GM21619 (cell line): ENCODE data around the gene TRIM67.
"Not testable (repeated sequence)": the region's sequence is repeated elsewhere in the genome, so short reads cannot be mapped to it uniquely, and the experiment has no call there.

ENCODE experiments used
- ATAC-seq: cut with Tn5 transposase; IDR thresholded peaks from one replicate; pipeline ENCODE4 v1.9.1; 2021; ENCODE audit not compliant: unreplicated experiment

TRIM67 gene

DNA sequence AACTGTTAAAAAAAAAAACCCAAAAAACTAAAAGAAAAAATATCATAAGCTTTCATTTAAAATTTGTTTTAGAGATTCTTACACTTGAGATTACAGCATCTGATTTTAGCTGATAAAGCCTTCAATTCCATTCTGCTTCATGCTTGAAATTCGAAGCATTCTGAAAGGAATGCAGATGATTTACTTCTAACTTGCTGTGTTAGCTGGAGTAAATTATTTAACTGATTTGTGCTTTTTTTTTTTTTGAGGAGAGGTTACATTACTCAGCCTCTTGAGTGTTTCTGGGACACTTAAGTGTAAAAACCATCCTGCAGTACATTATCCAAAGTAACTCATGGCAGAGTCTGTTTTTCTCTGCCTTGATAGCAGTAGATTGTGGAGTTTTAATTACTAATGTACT is 4.5 kb upstream of the TRIM67 start:
- ATAC-seq: no peak

DNA sequence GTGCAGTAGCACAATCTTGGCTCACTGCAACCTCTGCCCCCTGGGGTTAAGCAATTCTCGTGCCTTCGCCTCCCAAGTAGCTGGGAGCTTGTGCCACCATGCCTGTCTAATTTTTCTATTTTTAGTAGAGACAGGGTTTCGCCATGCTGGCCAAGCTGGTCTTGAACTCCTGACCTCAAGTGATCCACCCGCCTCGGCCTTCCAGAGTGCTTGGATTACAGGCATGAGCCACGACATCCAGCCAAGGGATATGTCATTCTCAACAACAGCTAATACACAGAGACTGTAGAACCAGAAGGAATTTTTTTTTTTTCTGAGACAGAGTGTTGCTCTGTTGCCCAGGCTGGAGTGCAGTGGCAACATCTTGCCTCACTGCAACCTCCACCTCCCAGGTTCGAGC is 3.7 kb upstream of the TRIM67 start:
- ATAC-seq: not testable (repeated sequence)

DNA sequence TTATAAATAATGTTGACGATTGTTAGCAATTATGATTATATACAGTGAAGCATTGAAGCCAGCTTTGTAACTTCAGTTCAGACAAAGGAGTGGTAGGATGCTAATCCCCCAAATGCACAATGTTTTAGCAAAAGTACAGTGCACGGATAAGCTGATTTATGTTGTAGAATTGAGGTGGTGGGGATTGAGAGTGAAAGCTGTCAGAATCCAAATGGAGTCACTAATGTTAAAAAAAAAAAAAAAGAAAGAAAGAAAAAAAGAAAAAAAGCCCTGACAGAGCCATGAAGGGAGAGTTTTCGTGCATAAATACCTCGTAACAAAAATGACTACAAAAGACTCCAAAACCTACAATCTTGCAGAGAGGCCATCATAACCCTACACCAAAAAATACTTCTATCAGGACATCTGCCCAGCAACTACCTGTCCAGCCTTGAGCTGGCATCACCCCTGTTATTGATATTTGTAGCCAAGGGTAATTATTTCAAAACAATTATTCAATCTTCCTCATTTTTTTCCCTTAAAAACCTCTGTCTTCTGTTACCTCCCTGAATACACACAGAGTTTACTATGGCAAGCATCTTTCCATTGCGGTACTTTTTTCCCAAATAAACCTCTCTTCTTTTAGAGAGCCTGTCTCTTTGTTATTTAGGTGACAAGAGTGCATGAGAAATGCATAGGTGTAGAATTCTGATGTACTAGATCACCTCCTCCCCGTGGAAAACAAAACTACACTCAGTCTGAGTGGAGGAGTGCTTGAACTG is 2.5 kb upstream of the TRIM67 start:
- no peak for ATAC-seq

DNA sequence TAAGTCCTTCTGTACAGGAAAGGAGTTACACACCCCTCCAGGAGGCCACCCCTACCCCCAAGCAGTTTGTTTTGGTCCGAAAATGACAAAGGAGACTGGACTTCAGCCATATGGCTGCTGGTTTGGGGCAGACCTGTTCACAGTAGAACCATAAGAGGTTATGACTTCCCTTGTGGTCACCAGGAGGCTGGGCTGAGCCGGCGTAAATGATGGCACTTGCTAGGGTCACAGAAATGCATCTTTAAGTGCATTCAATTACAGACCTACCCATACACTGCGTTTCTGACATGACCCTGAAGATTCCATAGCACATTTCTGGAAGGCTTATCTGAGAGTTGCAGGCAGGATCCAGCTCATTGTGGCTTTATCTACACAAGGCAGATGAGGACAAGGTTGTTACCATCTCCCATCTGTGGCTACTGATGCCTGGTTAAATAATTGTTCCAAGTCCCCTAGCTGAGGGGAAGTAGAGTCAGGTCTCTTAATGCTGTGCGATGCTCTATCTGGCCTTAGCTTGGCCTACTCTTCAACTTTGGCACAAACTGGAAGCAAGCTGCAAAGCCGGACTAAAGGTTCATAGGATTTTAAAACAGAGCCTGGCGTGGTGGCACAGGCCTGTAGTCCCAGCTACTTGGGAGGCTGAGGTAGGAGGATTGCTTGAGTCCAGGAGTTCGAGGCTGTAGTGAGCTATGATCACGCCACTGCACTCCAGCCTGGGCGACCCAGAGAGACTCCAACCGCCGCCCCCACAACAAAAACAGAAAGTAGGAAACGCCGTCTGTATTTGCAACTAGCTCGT is 1.7 kb upstream of the TRIM67 start:
- no peak for ATAC-seq

DNA sequence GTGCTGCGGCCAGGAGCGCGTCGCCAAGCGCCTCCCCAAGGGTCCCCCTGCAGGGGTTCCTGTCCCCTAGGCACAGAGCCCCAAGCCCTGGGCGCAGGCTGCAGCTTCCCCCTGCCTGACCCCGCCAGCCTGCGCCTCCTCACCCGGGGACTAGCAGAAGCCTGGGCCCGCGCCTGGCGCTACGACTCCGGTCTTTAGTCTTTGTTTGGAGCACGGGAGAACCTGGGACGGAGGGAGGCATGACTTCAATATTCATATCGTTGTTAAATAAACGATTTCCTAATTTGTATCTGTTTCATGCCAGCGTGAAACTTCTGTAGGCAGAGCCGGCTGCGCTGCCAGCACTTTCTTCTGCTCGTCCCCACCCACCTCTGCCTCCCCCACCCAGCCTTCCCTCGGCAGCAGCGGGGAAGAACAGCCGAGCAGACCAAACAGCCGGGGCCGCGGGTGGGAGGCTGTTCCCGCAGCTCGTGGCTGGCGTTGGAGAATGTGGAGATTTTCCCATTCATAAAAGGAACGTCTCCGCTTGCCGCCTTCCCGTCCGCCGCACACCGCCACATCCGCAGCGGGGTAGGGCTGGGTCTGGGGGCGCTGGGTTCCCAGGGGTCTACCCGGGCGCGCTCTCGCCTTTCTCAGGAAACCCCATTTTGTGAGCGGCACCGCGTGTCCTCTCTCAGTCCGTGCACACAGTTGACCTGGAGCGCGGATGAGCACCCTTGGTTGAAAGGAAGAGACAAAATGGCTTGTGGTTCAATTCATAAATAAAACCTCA is 777 bp upstream of the TRIM67 start:
- ATAC-seq: no peak

DNA sequence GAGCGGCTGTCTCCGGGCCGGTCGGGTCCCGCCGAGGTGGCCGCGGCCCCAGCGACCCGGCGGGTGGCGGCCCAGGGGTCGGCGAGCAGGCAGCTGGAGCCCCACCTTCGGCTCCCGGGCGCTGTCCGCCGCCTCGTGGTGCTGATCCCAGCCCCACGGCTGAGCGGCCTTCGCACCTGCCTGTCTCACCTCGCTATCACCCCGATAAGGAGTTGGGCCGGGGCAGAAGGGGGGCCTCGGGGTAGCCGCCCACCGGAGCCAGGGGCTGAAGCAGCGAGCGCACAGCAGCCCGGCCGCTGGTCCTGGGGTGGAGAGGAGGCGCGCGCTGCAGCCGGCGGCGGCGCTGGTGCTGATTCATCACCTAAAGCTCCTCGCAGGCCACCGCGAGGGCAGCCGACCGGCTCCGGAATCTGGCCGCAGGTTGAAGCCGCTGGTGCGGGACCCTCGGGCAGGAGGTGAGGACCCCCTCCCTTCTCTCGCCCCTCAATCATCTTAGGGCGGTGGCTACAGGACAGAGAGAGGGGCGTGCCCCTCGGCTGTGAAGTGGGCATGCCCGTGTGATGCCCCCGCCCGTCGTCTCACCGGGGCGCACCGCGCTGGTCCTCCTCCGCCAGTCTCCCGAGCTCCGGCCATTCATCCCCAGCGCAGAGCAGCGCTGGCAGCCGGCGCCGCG is 575 bp downstream of the TRIM67 start:
- ATAC-seq: no peak

DNA sequence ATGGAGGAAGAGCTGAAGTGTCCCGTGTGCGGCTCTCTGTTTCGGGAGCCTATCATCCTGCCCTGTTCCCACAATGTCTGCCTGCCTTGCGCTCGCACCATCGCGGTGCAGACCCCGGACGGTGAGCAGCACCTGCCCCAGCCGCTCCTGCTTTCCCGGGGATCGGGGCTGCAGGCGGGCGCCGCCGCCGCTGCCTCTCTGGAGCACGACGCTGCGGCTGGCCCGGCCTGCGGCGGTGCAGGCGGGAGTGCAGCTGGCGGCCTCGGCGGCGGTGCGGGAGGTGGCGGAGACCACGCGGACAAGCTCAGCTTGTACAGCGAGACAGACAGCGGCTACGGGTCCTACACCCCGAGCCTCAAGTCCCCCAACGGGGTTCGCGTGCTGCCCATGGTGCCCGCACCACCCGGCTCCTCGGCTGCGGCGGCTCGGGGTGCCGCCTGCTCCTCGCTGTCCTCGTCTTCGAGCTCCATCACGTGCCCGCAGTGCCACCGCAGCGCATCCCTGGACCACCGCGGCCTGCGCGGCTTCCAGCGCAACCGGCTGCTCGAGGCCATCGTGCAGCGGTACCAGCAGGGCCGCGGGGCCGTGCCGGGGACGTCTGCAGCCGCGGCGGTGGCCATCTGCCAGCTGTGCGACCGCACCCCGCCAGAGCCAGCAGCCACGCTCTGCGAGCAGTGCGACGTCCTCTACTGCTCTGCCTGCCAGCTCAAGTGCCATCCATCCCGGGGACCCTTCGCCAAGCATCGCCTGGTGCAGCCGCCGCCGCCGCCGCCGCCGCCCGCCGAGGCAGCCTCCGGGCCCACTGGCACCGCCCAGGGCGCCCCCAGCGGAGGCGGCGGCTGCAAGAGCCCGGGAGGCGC is 1.3 kb downstream of the TRIM67 start:
- no peak for ATAC-seq

DNA sequence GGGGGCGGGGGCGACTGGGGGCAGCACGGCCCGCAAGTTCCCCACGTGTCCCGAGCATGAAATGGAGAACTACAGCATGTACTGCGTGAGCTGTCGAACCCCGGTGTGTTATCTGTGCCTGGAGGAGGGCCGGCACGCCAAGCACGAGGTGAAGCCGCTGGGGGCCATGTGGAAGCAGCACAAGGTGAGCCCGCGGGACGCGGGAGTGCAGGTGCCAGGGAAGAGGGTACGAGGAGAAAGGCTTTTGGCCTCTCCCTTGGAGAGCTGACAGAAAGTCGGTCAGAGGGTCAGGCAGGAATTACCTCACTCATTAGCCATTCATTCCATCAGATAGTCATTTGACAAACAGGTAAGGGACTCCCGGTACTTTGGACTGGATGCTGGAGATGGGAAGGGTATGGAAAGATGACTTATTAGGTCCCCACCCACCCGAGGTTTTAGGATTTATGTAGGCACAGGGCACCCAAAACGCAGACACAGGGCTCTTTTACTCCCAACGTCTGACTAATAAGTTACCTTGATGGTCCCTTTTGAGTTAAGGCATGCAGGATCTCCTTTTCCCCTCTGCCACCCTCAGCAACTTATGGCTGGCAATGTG is 2.1 kb downstream of the TRIM67 start:
- no peak for ATAC-seq

DNA sequence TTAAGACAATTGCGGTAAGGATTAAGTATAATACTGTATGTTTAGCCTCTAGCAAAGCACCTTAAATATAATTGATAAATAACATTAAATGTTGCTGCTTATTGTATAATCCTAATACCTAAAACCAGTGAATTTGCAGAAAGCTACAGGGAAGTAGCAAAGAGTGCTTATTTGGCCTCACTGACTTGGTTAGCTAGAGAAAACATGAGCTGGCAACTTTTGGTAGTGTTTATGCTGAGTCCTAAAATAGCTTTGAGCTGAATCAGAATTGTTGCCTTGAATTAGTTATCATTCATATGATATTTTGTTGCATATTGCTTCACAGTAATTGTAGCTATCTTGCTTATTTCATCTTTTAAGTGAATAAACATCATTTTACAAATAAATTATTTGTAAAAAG is 3.5 kb downstream of the TRIM67 start:
- ATAC-seq: no peak

DNA sequence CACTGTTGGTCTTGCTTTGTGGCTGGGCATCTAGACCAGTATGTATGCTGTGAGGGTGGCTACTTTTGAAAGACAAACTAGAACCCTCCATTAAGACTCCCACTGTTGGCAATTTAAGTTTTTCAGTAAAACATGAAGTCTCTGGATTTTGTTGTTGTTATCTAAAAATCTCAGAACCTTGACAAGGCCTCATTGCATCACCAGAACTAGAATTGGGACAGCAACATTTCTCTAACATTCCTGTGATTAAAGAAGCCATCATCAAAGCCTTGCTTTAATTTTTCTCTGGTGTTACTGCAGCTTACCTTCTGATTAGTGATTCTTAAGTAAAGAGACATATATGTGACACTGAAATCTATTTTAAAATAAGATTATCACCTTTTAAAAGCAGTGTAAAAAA is 4.5 kb downstream of the TRIM67 start:
- ATAC-seq: no peak

DNA sequence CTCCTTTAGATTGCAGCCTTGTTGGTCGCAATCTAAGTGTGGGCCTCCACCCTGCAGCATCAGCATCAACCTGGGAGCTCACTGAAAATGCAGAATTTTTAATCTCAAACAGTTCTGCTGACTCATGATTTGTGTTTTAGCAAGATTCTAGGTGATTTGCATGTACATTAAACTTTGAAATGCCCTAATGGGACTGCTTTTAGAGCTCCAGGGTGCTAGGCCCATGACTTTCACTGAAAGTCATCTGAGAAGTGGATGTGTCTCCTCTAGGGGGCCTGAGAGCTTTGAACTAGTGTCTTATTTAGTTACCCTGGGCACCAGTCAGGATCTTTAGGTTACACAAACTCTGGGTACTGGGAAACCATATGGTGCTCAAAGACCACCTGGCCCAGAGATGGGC is 9.0 kb downstream of the TRIM67 start:
- no peak for ATAC-seq

DNA sequence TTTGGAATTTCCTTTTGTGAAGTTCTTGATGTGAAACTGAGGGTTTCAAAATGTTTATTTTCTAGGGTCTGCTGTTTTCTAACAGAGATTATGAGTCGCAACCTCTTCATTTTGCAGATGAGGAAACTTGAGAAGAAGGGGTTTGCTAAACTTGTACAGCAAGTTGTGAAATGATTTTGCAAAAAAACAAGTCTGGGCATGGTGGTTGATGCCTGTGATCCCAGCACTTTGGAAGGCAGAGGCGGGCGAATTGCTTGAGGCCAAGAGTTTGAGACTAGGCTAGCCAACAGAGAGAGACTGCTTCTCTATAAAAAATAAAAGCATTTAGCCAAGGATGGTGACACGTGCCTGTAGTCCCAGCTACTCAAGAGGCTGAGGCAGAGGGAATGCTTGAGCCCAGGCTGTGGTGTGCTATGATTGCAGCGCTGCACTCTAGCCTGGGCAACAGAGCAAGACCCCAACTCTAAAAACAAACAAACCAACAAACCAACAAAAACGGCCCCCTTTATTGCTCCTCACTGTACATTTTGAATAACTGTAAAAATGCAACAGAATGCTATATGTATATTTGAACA is 9.9 kb downstream of the TRIM67 start:
- no peak for ATAC-seq

DNA sequence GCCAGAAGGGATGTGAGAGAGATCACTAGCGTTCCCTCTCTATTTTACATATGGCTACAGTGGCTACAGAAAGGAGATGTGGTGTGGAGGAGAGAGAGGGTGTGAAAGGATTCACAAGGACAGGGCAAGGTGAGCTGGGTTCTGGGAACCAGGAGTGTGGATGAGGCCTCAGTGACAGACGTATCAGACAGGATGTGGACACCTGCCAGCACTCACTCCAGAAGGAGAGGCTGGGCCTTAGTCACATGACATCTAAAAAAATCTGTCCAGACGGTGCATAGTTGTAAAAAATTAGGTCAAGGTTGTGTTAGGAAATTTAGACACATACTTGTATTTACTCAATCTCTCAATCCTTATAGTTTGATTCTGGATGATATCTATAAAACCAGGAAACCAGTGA is 10.6 kb downstream of the TRIM67 start:
- no peak for ATAC-seq

DNA sequence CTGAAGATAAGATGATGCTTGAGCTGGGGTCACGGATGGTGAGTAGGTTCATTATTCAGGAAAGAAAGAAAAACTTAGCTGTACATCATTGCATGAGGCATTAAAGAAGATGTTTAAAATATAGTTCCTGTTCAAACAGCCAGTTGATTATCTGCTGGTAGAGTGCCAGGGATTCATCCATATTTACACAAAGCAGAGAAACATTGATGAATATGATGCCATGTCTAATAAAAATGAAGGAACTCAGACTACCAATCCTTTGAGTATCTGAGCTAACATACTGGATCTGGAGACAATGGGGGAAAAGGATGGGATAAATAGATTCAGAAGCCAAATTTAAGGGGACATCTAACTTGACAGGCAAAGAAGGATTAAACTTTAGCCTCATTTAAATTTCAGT is 14.6 kb downstream of the TRIM67 start:
- ATAC-seq: no peak

DNA sequence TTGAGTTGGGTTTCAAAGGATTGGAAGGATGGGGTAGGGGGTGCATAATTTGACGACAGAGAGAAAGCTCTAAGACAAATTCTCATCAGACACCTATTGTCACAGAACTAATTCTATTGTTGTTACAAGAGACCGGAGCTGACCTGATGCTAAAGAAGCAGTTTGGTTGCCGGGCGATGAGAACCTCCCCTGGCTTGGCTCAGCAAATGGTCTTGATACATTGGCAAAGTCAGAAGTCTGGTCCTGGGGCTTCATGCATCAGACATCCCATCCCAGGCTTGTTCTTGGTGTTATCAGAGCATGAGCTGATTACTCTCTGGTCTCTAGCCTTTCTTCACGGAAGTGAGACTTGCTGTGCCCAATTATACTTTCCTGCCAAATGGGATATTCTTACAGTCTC is 15.4 kb downstream of the TRIM67 start:
- no peak for ATAC-seq

DNA sequence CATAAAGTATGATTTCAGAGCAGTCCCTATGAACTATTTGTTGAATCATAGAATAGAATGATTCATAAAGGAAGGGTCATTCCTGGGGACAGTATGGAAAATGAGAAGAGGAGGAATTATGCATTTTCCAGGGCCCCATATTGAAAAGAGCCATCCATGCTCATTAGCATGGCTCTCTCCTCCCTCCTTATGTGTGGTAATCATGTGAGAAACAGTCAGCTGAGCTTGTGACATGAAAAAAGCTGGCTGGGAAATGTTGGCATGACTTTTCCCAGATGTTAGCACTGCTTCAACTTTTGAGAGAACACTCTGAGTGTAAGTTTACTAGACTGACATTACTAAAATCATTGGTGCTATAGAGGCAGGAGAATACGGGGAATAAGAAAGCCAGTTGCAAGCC is 16.1 kb downstream of the TRIM67 start:
- no peak for ATAC-seq

DNA sequence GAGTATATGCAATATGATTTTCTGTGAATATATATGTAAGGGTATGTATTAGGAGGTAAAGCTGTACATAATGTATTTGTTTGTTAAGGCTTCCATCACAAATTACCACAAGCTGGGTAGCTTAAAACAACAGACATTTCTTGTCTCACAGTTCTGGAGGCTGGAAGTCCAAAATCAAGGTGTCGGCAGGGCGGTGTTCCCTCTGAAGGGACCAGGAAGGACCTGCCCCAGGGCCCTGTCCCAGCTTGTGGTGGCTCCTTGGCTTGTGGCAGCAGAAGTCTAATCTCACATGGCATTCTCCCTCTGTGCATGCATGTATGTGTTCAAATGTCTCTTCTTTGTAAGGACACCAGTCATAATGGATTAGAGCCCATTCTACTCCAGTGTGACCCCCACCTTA is 17.1 kb downstream of the TRIM67 start:
- no peak for ATAC-seq

DNA sequence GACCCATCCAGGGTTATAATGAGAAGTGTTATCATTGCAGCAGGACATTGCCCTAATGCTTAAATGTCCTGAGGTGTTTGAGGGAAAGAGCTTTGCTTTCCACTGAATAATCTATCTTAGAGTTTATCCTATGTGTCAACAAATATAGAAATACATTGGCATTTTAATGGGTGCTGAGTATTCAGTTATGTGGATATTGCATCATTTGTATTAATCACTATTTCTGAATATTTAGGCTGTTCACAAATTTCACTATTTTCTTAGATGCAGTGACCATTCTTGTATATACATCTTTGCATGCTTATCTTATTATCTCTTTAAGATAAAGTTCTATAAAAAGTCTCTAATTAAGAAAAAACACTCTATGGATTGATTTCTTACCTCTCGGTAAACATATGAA is 18.2 kb downstream of the TRIM67 start:
- ATAC-seq: no peak

DNA sequence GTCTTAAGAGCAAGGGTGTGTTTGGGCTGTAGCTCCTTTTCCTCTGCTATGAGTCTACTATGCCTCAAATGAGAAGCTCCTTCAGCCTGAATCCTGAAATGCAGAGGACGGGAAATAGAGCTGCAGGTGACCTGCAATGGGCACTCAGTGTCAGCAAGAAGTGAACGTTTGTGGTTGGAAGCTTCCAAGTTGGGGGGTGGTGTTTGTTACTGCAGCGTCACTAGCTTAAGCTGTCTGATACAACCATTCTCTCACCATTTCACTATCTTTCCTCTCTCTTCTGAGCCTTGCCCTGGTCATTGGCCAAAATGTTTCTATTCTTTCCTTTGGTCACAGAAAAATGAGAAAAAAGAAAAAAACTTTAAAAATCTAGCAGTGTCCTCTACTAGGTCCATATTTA is 19.4 kb downstream of the TRIM67 start:
- ATAC-seq: no peak

DNA sequence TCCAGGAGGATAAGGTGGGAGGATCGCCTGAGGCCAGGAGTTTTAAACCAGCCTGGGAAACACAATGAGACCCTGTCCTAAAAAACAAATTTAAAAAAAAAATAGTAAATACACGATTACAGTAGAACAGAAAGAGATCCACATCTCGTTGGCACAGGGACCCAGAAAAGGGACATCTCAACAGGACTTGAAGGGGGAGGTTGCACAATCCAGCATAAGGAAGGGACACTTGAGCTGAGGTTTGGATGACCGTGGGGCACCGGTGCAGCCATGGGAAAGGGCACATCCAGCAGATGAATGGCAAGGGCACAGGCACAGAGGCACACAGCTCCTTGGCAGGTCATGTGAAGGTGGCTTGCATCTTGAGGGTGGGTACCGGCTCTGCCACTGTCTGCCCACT is 20.5 kb downstream of the TRIM67 start:
- ATAC-seq: no peak
